ENCODE results near the gene NCF4.

The NCF4 gene

GRCh38 chr22:36860821-36861659 is at the start of gene NCF4:
Gene NCF4 (plus strand): TSS chr22:36861006. CDS start chr22:36861172, 166 bp downstream.
- DNase-seq, result no peak

- no peak for DNase-seq
Measured at GRCh38 chr22:36811094-36811800, 49.6 kb upstream of the NCF4 start.

- DNase-seq, result peak; percentile 57
Measured at GRCh38 chr22:36814801-36815200, 46.0 kb upstream of the NCF4 start.

GRCh38 chr22:36815558-36816338 is 45.1 kb upstream of the NCF4 start:
- no peak for DNase-seq

GRCh38 chr22:36816339-36816635 is 44.5 kb upstream of the NCF4 start:
- no peak for DNase-seq

GRCh38 chr22:36816636-36817524 is 43.9 kb upstream of the NCF4 start, which contains the start of gene PVALB:
Gene PVALB (minus strand): TSS chr22:36817035. CDS start chr22:36817005, 30 bp downstream.
- DNase-seq, result peak; percentile 86

- DNase-seq, result no peak
Measured at GRCh38 chr22:36817525-36817848, 43.3 kb upstream of the NCF4 start.

GRCh38 chr22:36818010-36818642 is 42.7 kb upstream of the NCF4 start:
- no peak for DNase-seq

GRCh38 chr22:36819112-36819511 is 41.7 kb upstream of the NCF4 start:
- no peak for DNase-seq

GRCh38 chr22:36822581-36822980 is 38.2 kb upstream of the NCF4 start:
- DNase-seq, result no peak

GRCh38 chr22:36823186-36823839 is 37.5 kb upstream of the NCF4 start:
- no peak for DNase-seq

GRCh38 chr22:36824655-36825054 is 36.2 kb upstream of the NCF4 start:
- no peak for DNase-seq

- DNase-seq, result no peak
Measured at GRCh38 chr22:36826262-36826661, 34.5 kb upstream of the NCF4 start.

- no peak for DNase-seq
Measured at GRCh38 chr22:36828815-36829214, 32.0 kb upstream of the NCF4 start.

GRCh38 chr22:36829370-36830002 is 31.3 kb upstream of the NCF4 start:
- DNase-seq, result no peak

GRCh38 chr22:36830601-36831000 is 30.2 kb upstream of the NCF4 start:
- no peak for DNase-seq

GRCh38 chr22:36831206-36831605 is 29.6 kb upstream of the NCF4 start:
- DNase-seq, result no peak

- DNase-seq, result no peak
Measured at GRCh38 chr22:36831717-36832116, 29.1 kb upstream of the NCF4 start.

GRCh38 chr22:36833073-36833472 is 27.7 kb upstream of the NCF4 start:
- no peak for DNase-seq

GRCh38 chr22:36835903-36836302 is 24.9 kb upstream of the NCF4 start:
- no peak for DNase-seq
